ENCODE results near the gene TLCD5. TPM values are rescaled to one million over a fixed set of nuclear protein-coding genes. Genes with fewer than 3 reads are reported as not detected.

Gene TLCD5
- total RNA-seq, 4 donors from 2014 or later = 3.7 to 6.3 (median 4.4) TPM

GRCh38 chr11:120342226-120342625 lies 17.1 kb downstream of the TLCD5 start:
- TF ChIP-seq EP300 (IDR thresholded peaks at IDR 0.05) = no peak
- no peak for TF ChIP-seq POLR2AphosphoS5 (IDR thresholded peaks at IDR 0.05)
- no peak for TF ChIP-seq POLR2A (IDR thresholded peaks at IDR 0.05; ENCODE audit: low read depth)
- no peak for TF ChIP-seq CTCF (IDR thresholded peaks at IDR 0.05)
- Histone ChIP-seq H3K4me3 (no peak overlapping the region), H3K27me3 (no peaks in the 10 kb centered on the region), H3K4me1 (peaks cover 74 to 88% (median 85%) of the 10 kb centered on the region in 4 donors), H3K27ac (replicated peaks in 1 of 4) (no peak overlapping the region), H3K9me3 (no peaks in the 10 kb centered on the region), H3K36me3 (no peaks in the 10 kb centered on the region)
- 65% methylated on average over 3 of the region's 3 CpGs for WGBS
- no peak for DNase-seq (ENCODE audit: extremely low spot score)
- intact Hi-C loops (cut with DNase I) = loop anchor here (10.0 kb wide), 1 partner anchor 53 kb away; no protein-coding TSS in a partner anchor

- H3K4me1 ChIP-seq = peaks cover 78 to 92% (median 89%) of the 10 kb centered on the region in 4 donors
Observed at GRCh38 chr11:120342678-120343077, 17.6 kb downstream of the TLCD5 start.

GRCh38 chr11:120343429-120343828 lies 18.3 kb downstream of the TLCD5 start:
- H3K27me3 ChIP-seq = no peaks in the 10 kb centered on the region
- H3K4me1 ChIP-seq = peaks cover 86 to 96% (median 93%) of the 10 kb centered on the region in 4 donors
- H3K9me3 ChIP-seq = no peaks in the 10 kb centered on the region
- WGBS = 81% methylated on average over 2 of the region's 2 CpGs
- H3K36me3 ChIP-seq = no peaks in the 10 kb centered on the region
- TF ChIP-seq POLR2AphosphoS5 (IDR thresholded peaks at IDR 0.05) (no peak), EP300 (IDR thresholded peaks at IDR 0.05) (no peak), CTCF (IDR thresholded peaks at IDR 0.05) (no peak), POLR2A (IDR thresholded peaks at IDR 0.05; ENCODE audit: low read depth) (no peak)
- intact Hi-C loops (cut with DNase I) = loop anchor here (10.0 kb wide), 1 partner anchor 51 kb away; no protein-coding TSS in a partner anchor
- H3K4me3 ChIP-seq = no peak overlapping the region
- no peak overlapping the region for H3K27ac ChIP-seq (replicated peaks in 1 of 4)
- no peak for DNase-seq (ENCODE audit: extremely low spot score)

More at GRCh38 chr11:120342678-120343077, 17.6 kb downstream of the TLCD5 start:
- H3K4me3 ChIP-seq = no peak overlapping the region
- no peaks in the 10 kb centered on the region for H3K9me3 ChIP-seq
- no peak overlapping the region for H3K27ac ChIP-seq (replicated peaks in 1 of 4)
- H3K36me3 ChIP-seq = no peaks in the 10 kb centered on the region
- TF ChIP-seq POLR2AphosphoS5 (IDR thresholded peaks at IDR 0.05) = no peak
- TF ChIP-seq POLR2A (IDR thresholded peaks at IDR 0.05; ENCODE audit: low read depth) = no peak
- no peak for TF ChIP-seq EP300 (IDR thresholded peaks at IDR 0.05)
- TF ChIP-seq CTCF (IDR thresholded peaks at IDR 0.05) = no peak
- 78% methylated on average over 3 of the region's 3 CpGs for WGBS
- no peaks in the 10 kb centered on the region for H3K27me3 ChIP-seq
- intact Hi-C loops (cut with DNase I) = loop anchor here (10.0 kb wide), 1 partner anchor 52 kb away; no protein-coding TSS in a partner anchor
- no peak for DNase-seq (ENCODE audit: extremely low spot score)

- TF ChIP-seq POLR2AphosphoS5 (IDR thresholded peaks at IDR 0.05) (no peak), CTCF (IDR thresholded peaks at IDR 0.05) (no peak), EP300 (IDR thresholded peaks at IDR 0.05) (no peak), POLR2A (IDR thresholded peaks at IDR 0.05; ENCODE audit: low read depth) (no peak)
- no peak overlapping the region for H3K27ac ChIP-seq (replicated peaks in 1 of 4)
- H3K36me3 ChIP-seq = no peaks in the 10 kb centered on the region
- H3K4me3 ChIP-seq = no peak overlapping the region
- 69% methylated on average over 1 of the region's 1 CpG for WGBS
- intact Hi-C loops (cut with DNase I) = loop anchor here (10.0 kb wide), 1 partner anchor 50 kb away; no protein-coding TSS in a partner anchor
- no peak for DNase-seq (ENCODE audit: extremely low spot score)
- H3K27me3 ChIP-seq = no peaks in the 10 kb centered on the region
- no peaks in the 10 kb centered on the region for H3K9me3 ChIP-seq
- peaks cover 89 to 96% (median 93%) of the 10 kb centered on the region in 4 donors for H3K4me1 ChIP-seq
Observed at GRCh38 chr11:120344302-120345004, 19.4 kb downstream of the TLCD5 start.

Data from esophagus muscularis mucosa (tissue), 4 donors.